HepG2 (cell line): ENCODE data around the gene ZNF444. TPM values are rescaled to one million over a fixed set of nuclear protein-coding genes. Genes with fewer than 3 reads are reported as not detected.

Source experiments
- ATAC-seq: fragments of 200-7000 bp; cut with Tn5 transposase; 3 replicates; pipeline ENCODE4 v1.9.1; 2020; ENCODE audit warnings: mild to moderate bottlenecking, moderate library complexity
- BruUV-seq: library from RNA; stranded (reverse); fragments of 400-500 nt; replicated peaks from 2 replicates; lab custom pipeline; 2021; lab: Mats Ljungman, UMichigan
- CTCF ChIA-PET: fragments of 300-600 bp; formaldehyde crosslinking; extraction: SDS; loops from one replicate; lab custom pipeline; 2021; ENCODE audit warnings: low total read pairs, inconsistent platforms, low intra/inter-chr PET ratio; lab: Yijun Ruan, JAX
- POLR2A ChIA-PET: fragments of 350-600 bp; sonication (Branson Sonifier 250); formaldehyde crosslinking; loops from one replicate; lab custom pipeline; 2020; ENCODE audit warnings: antibody characterized with exemption, inconsistent platforms; lab: Yijun Ruan, JAX
- DNase-seq: peaks from one replicate; pipeline ENCODE4 v3.0.0-alpha.2; 2015; ENCODE audit warnings: low spot score
- FAIRE-seq: peaks from 3 replicates; lab custom pipeline; 2011; peaks lifted over from hg19 to GRCh38; lab: Jason Lieb, UNC
- H2AFZ ChIP-seq: one replicate; pipeline ENCODE4 v1.6.1; 2011; ENCODE audit warnings: low read length, inconsistent platforms
- H3K27ac ChIP-seq: fragments of 300-600 bp; 3 replicates; pipeline ENCODE4 v1.8.0; 2011; ENCODE audit warnings: mixed run types, mild to moderate bottlenecking, mixed read lengths, low read length, inconsistent platforms; ENCODE audit not compliant: insufficient read depth; ENCODE audit errors: extremely low read length
- H3K27me3 ChIP-seq, 2 experiments: fragments of 200-600 bp in 1 of 2; 2 replicates in 1 of 2; 3 replicates in 1 of 2; pipeline versions ENCODE4 v1.6.0 to v1.8.0; 2011; ENCODE audit warnings: low read length in 2 of 2, mild to moderate bottlenecking in 2 of 2, moderate library complexity in 2 of 2, inconsistent platforms in 1 of 2; ENCODE audit not compliant: insufficient read depth in 2 of 2, control insufficient read depth in 1 of 2
- H3K36me3 ChIP-seq, 2 experiments: fragments of 200-600 bp in 1 of 2; replicated peaks in 1 of 2; 2 replicates in 1 of 2; 3 replicates in 1 of 2; pipeline versions ENCODE4 v1.5.1 to v1.8.0; 2011; ENCODE audit warnings: low read length in 2 of 2, inconsistent platforms in 1 of 2; ENCODE audit not compliant: insufficient read depth in 2 of 2, control insufficient read depth in 1 of 2
- H3K4me1 ChIP-seq: 2 replicates; pipeline ENCODE4 v1.5.1; 2012; ENCODE audit warnings: low read length, inconsistent platforms; ENCODE audit not compliant: insufficient read depth
- H3K4me2 ChIP-seq: 2 replicates; pipeline ENCODE4 v1.6.0; 2011; ENCODE audit warnings: low read depth, low read length, inconsistent platforms
- H3K4me3 ChIP-seq, 3 experiments: fragments of 200-600 bp in 1 of 3; sonication (generic), shearing (Covaris generic) in 1 of 3; replicated peaks in 1 of 3; 2 replicates each; pipeline ENCODE4 v1.5.1; 2011 to 2016; ENCODE audit warnings: low read length in 3 of 3, inconsistent platforms in 2 of 3, low read depth in 2 of 3, mild to moderate bottlenecking in 2 of 3, control low read depth in 1 of 3, mixed read lengths in 1 of 3; ENCODE audit not compliant: insufficient read depth in 1 of 3
- H3K79me2 ChIP-seq: one replicate; pipeline ENCODE4 v1.6.1; 2011; ENCODE audit warnings: low read length, inconsistent platforms; ENCODE audit not compliant: insufficient read depth
- H3K9ac ChIP-seq: 2 replicates; pipeline ENCODE4 v1.6.0; 2011; ENCODE audit warnings: mild to moderate bottlenecking, low read depth, low read length, inconsistent platforms; ENCODE audit not compliant: insufficient read depth
- H3K9me3 ChIP-seq: 2 replicates; pipeline ENCODE4 v1.5.1; 2012; ENCODE audit warnings: mild to moderate bottlenecking, low read length
- H4K20me1 ChIP-seq: 2 replicates; pipeline ENCODE4 v1.6.0; 2011; ENCODE audit warnings: inconsistent platforms, mild to moderate bottlenecking, low read length, moderate library complexity; ENCODE audit not compliant: insufficient read depth
- EP300 ChIP-seq, 3 experiments: sonication (generic) in 1 of 3; formaldehyde crosslinking in 1 of 3; IDR thresholded peaks; 2 replicates each; pipeline versions ENCODE4 v1.5.1 to v1.6.1; 2011 to 2020; ENCODE audit warnings: low read depth in 2 of 3, low read length in 2 of 3, borderline replicate concordance in 1 of 3, improper control_type of control experiment in 1 of 3, mild to moderate bottlenecking in 1 of 3, missing genetic modification reagents in 1 of 3, moderate library complexity in 1 of 3
- GATAD2A ChIP-seq: IDR thresholded peaks from 2 replicates; pipeline ENCODE4 v1.6.1; 2016
- KAT7 ChIP-seq: IDR thresholded peaks from 2 replicates; pipeline ENCODE4 v1.6.1; 2018; ENCODE audit warnings: borderline replicate concordance, missing compliant biosample characterization
- KAT8 ChIP-seq: IDR thresholded peaks from 2 replicates; pipeline ENCODE4 v1.6.1; 2016; ENCODE audit warnings: missing genetic modification reagents, missing compliant biosample characterization
- REPIN1 ChIP-seq: sonication (generic); formaldehyde crosslinking; IDR thresholded peaks from 2 replicates; pipeline ENCODE4 v1.8.0; 2022; ENCODE audit warnings: missing genetic modification reagents, low read depth, mild to moderate bottlenecking, borderline replicate concordance
- TEAD3 ChIP-seq: optimal IDR thresholded peaks from 2 replicates; pipeline ENCODE3; 2016; ENCODE audit warnings: borderline replicate concordance
- TEF ChIP-seq: sonication (generic); formaldehyde crosslinking; IDR thresholded peaks from 2 replicates; pipeline ENCODE4 v1.5.0; 2020; ENCODE audit warnings: missing genetic modification reagents
- ZBED4 ChIP-seq: sonication (generic); formaldehyde crosslinking; IDR thresholded peaks from 2 replicates; pipeline ENCODE4 v1.4.0; 2020; ENCODE audit warnings: missing genetic modification reagents, borderline replicate concordance
- ZBTB1 ChIP-seq: sonication (generic); formaldehyde crosslinking; IDR thresholded peaks from 2 replicates; pipeline ENCODE4 v1.4.0; 2020; ENCODE audit warnings: missing genetic modification reagents, borderline replicate concordance
- ZFP36L1 ChIP-seq: sonication (generic); formaldehyde crosslinking; IDR thresholded peaks from 2 replicates; pipeline ENCODE4 v1.8.0; 2022; ENCODE audit warnings: mild to moderate bottlenecking, missing genetic modification reagents, moderate library complexity
- ZNF557 ChIP-seq: sonication (generic); formaldehyde crosslinking; IDR thresholded peaks from 2 replicates; pipeline ENCODE4 v1.4.0; 2020; ENCODE audit warnings: missing genetic modification reagents
- ZNF788 ChIP-seq: sonication (generic); formaldehyde crosslinking; IDR thresholded peaks from 2 replicates; pipeline ENCODE4 v1.5.0; 2020; ENCODE audit warnings: mild to moderate bottlenecking, missing genetic modification reagents, borderline replicate concordance
- ZNF800 ChIP-seq: sonication (generic); formaldehyde crosslinking; IDR thresholded peaks from 2 replicates; pipeline ENCODE4 v1.4.0; 2020; ENCODE audit warnings: missing genetic modification reagents
- ZSCAN21 ChIP-seq: sonication (generic); formaldehyde crosslinking; IDR thresholded peaks from 2 replicates; pipeline ENCODE4 v1.8.0; 2022; ENCODE audit warnings: mild to moderate bottlenecking, missing genetic modification reagents, moderate library complexity, borderline replicate concordance
- WGBS: methylation state at CpG from one replicate; pipeline ENCODE4 v1.1.6; 2017; ENCODE audit warnings: low lambda C conversion rate; 5-methylcytosine and 5-hydroxymethylcytosine counted together
- in situ Hi-C: cut with HindIII; loops from 2 replicates; pipeline ENCODE4 v1.10.0; 2017; ENCODE audit warnings: low pct_unique_long_range_greater_than_20kb; ENCODE audit not compliant: extremely low pct_ligation_motif_present
- intact Hi-C: fragments of 100-400 bp; cut with micrococcal nuclease; formaldehyde crosslinking; loops from one replicate; pipeline ENCODE4 v1.10.0; 2022; ENCODE audit not compliant: unreplicated experiment
- polyA plus RNA-seq, 8 experiments: library from polyadenylated mRNA; depleted of rRNA in 3 of 8; stranded (reverse) in 7 of 8; unstranded in 1 of 8; fragments of >200 nt; fragmentation: Illumina TruSeq in 4 of 8; extraction: Trizol in 4 of 8; gene quantifications; 2 replicates each; pipeline versions ENCODE4 v1.2.1 to v1.2.3, GENCODE V29; 2011 to 2016; ENCODE audit warnings: low read depth in 4 of 8, missing spikeins in 1 of 8, mixed read lengths in 1 of 8; ENCODE audit not compliant: insufficient read depth in 1 of 8
- total RNA-seq, 5 experiments: library from RNA; depleted of rRNA; stranded (reverse); fragments of >200 nt; fragmentation: Illumina TruSeq; extraction: Trizol; gene quantifications; 2 replicates each; pipeline ENCODE4 v1.2.3, GENCODE V29; 2016; ENCODE audit warnings: low read depth in 1 of 5

ZNF444 gene
- total and polyA plus RNA-seq, 2 of the 13 experiments (the other 11 are each of a cell fraction or from before 2014, with no cell fraction given) = 27.4 to 30.3 TPM

- DNase-seq = peak; percentile 86
- in situ Hi-C loops (no loop called here), intact Hi-C loops (loop anchor here (1.0 to 5.0 kb wide), 3 partner anchors 10 to 197 kb away; partner anchors contain the start of gene ZNF444)
- H3K36me3 ChIP-seq = peaks cover 6 to 14% of the 10 kb centered on the region in 2 experiments
- H3K79me2 ChIP-seq = peaks cover 43% of the 10 kb centered on the region
- ChIA-PET CTCF (interaction anchor here (1.5 kb wide), 1 partner anchor 15 kb away, joined by 4 read pairs; no protein-coding TSS in a partner anchor), POLR2A (interaction anchor here (0.6 to 3.7 kb wide), 11 partner anchors 9 to 466 kb away, joined by 3 to 113 read pairs (median 7); partner anchors contain the start of genes U2AF2, ZNF444, ZNF583 and ZSCAN5A)
- H3K9ac ChIP-seq = peak overlapping the region; percentile 91
- H3K4me1 ChIP-seq = peaks cover 53% of the 10 kb centered on the region
- no peaks in the 10 kb centered on the region; a peak in 1 of 5 replicates for H3K27me3 ChIP-seq
- ATAC-seq = peak; percentile 70
- FAIRE-seq = peak; percentile 61
- peak overlapping the region; percentile 99 for H3K27ac ChIP-seq
- peak overlapping the region; percentile 95 for H3K4me2 ChIP-seq
- H2AFZ ChIP-seq = no peak overlapping the region
- no peaks in the 10 kb centered on the region for H3K9me3 ChIP-seq
- 0% methylated on average over 8 of the region's 99 CpGs for WGBS
- H3K4me3 ChIP-seq = peak overlapping the region; percentile 69 to 90 (median 83)
- no TSS peak for BruUV-seq
- peaks cover 41% of the 10 kb centered on the region for H4K20me1 ChIP-seq
- TF ChIP-seq REPIN1 (CRISPR knock-in tag) (peak; percentile 68; the same call in 1 of the 2 replicates), ZBTB1 (CRISPR knock-in tag) (no peak), ZSCAN21 (CRISPR knock-in tag) (0 out of 2 replicates have a peak, but pooled peaks have one; percentile 2), ZBED4 (CRISPR knock-in tag) (peak; percentile 88; the same call in 1 of the 2 replicates), GATAD2A (CRISPR knock-in tag) (peak; percentile 72), TEAD3 (CRISPR knock-in tag) (peak; percentile 48), ZNF788 (CRISPR knock-in tag) (peak; percentile 61; the same call in 1 of the 2 replicates), KAT7 (peak; percentile 73; the same call in 1 of the 2 replicates), ZFP36L1 (CRISPR knock-in tag) (no peak), KAT8 (CRISPR knock-in tag) (peak; percentile 73), ZNF557 (CRISPR knock-in tag) (peak; percentile 29; the same call in 1 of the 2 replicates), TEF (CRISPR knock-in tag) (no peak), EP300 (IDR thresholded peaks at IDR 0.05; ENCODE audit: low read depth in 2 of 2, low read length in 2 of 2) (0 out of 4 replicates have a peak, but pooled peaks of 1 of the 2 experiments have one; percentile 17), EP300 (CRISPR knock-in tag; IDR thresholded peaks at IDR 0.05; ENCODE audit: borderline replicate concordance) (no peak), ZNF800 (CRISPR knock-in tag) (no peak)
Observed at GRCh38 chr19:56120371-56121179, 20.5 kb upstream of the ZNF444 start.
